GM21528 (cell line): Measurements from ENCODE around the gene SYT4.
"Not testable (repeated sequence)": the region's sequence is repeated elsewhere in the genome, so short reads cannot be mapped to it uniquely, and the experiment has no call there.

Experiments
- ATAC-seq: cut with Tn5 transposase; IDR thresholded peaks from one replicate; pipeline ENCODE4 v1.9.1; 2021; ENCODE audit warnings: mild to moderate bottlenecking, moderate library complexity; ENCODE audit not compliant: unreplicated experiment, low FRiP score

Gene SYT4, protein sequence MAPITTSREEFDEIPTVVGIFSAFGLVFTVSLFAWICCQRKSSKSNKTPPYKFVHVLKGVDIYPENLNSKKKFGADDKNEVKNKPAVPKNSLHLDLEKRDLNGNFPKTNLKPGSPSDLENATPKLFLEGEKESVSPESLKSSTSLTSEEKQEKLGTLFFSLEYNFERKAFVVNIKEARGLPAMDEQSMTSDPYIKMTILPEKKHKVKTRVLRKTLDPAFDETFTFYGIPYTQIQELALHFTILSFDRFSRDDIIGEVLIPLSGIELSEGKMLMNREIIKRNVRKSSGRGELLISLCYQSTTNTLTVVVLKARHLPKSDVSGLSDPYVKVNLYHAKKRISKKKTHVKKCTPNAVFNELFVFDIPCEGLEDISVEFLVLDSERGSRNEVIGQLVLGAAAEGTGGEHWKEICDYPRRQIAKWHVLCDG

DNA sequence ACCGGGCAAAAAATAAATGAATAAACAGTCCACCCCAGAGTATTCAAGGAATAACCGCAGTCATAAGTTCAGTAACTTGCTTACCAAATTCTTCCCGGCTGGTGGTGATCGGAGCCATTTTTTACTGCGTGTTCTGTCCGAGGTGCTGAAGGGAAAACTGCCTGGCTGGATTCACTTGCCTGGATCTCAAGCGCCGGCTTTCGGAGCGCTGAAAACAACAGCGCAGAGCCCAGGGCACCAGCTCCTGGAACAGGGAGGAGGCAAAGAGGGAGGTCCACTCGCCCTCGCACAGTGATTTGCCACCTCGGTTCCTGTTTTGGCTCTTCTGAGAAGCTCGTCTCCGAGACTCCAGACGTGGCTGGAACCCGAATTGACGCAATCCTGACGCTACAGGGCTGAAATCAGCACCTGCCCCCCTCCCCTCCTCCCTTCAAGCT lies at the start of gene SYT4:
SYT4 (minus strand) TSS at position 327 of the 437 bp plus-strand sequence; CDS start at position 118, 209 bp downstream.
- ATAC-seq: no peak

DNA sequence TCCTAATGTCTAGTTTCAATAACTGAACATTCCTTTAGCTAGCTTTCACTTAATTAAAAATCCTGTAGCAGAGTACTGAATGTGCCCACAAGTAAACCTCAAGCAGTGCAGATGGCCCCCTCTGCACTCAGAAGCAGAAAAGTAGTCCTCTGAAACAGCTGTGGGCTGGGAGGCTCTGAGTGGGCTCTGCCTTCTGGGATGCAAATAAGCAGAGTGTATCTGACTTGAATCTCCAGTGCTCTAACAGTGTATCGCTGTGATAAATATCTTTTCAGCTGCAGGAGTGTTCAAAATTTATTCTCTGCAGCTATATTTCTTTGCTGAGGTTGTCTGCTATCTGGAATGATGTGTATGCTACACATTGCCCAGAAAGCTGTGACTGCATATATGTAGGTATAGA lies 44.8 kb upstream of the SYT4 start:
- no peak for ATAC-seq

DNA sequence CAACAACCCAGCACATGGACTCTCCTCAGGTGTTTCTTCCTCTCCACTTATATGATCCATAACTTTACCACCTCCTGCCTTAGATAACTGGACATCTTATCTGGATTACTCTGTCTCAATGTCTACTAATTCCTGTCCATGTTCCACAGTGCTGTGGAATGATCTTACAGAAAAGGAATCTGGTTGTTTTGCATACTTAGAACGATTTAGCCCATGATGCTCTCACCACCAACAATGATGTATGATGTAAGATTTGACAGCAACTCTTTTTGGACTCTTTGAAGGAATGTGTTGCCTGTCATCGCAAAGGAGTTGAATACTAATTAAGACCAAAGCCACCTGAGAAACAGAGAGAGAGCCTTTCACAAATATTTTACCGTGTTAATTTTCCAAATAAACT lies 37.7 kb upstream of the SYT4 start:
- ATAC-seq: no peak

DNA sequence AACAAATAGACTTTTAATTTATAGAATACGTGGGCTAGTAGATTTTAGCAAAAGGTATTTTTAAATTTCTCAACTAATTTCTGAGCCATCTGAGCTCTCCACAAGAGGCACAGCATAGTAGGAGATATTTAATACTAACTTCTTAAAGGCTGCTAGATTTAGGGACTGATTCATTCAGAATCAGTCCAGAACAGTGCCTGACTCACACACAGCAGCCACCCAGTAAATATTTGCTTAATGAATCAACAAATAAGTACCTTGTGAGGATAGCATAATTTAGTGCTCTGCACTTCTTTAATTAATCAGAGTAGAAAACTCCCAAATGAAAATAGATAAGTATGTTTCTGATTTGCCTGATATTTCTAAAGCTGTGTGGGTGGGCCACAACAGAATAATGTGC lies 35.6 kb upstream of the SYT4 start:
- ATAC-seq: no peak

DNA sequence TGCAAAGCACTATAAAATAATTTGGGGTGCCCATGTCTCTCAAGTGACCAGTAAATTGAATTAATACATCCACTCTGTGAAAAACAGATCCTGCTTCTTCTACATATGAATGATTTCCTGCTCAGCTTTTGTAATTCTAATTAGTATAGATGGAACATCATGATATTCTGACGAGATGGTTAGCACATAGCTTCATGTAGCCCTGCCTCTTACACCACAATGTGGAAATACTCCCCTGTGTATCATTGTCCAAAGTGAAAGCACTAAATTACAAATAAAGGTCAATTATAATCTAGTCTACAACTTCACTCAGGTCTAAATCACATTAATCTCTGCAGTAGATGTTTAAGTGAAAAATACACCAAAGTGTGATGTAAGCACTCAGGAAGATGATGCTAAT lies 32.9 kb upstream of the SYT4 start:
- ATAC-seq: no peak

DNA sequence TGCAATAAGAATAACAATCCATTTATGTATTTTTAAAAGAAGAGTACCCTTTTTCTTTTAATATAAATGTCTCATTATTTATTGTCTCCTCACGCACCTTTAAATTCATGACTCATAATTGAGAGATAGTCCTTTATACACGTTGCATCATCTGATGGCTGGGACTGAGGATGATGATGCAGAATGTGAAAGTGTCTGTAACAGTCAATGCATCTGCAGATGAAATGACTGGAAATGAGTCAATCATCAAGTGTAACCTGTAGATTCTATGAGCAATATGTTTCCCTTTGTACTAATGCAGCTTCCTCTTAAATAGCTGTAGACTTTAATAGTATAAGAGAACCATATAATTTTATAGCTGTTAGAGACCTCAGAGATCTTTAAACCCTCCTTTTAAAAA lies 26.1 kb upstream of the SYT4 start:
- ATAC-seq: no peak

DNA sequence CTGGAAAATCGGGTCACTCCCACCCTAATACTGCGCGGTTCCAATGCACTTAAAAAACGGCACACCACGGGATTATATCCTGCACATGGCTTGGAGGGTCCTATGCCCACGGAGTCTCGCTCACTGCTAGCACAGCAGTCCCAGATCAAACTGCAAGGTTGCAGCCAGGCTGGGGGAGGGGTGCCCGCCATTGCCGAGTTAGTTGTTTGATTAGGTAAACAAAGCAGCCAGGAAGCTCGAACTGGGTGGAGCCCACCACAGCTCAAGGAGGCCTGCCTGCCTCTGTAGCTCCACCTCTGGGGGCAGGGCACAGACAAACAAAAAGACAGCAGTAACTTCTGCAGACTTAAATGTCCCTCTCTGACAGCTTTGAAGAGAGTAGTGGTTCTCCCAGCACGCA lies 8.9 kb upstream of the SYT4 start:
- ATAC-seq: not testable (repeated sequence)

DNA sequence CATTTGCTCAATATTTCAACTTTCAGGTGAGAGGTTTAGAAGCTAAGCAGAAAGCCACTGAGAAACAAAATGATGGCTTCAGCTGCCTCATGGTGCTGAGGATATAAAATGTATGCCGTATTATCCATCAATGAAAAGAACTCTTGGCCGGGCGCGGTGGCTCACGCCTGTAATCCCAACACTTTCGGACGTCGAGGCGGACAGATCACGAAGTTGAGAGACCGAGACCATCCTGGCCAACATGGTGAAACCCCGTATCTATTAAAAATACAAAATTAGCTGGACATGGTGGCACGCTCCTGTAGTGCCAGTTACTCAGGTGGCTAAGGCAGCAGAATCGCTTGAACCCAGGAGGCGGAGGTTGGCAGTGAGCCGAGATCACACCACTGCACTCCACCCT lies 6.0 kb upstream of the SYT4 start:
- no peak for ATAC-seq

DNA sequence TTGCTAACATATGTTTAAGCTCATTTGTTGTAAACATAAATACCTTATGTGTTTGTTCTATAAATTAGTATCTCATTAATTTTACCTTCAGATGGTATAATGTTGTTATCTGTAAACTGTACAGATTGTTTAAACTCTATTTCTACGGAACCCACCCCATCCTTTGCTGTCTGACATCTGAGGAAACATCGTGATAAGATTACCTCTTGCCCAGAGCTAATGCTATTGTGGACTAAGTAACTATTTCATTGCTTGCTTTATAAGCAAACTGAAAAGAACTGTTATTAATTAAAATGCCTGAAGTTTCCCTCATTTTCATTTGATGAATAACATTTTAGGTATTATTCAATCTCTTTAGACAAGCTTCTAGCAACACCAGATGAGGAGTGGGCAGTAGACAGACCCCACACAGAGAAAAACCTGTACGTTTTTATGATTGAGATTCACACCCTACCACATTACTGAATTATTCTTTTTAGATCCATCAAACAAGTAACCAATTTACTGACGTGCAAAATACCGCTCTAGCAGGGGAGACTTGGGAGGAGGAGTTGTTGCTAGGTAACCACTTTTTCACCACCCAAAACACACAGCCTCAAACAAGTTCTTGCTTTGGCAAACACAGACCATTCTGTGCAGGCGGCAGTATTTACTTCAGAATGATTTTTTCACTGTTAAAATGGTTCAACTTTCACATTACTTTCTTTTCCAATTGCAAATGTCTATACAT lies 1.9 kb upstream of the SYT4 start:
- ATAC-seq: no peak

DNA sequence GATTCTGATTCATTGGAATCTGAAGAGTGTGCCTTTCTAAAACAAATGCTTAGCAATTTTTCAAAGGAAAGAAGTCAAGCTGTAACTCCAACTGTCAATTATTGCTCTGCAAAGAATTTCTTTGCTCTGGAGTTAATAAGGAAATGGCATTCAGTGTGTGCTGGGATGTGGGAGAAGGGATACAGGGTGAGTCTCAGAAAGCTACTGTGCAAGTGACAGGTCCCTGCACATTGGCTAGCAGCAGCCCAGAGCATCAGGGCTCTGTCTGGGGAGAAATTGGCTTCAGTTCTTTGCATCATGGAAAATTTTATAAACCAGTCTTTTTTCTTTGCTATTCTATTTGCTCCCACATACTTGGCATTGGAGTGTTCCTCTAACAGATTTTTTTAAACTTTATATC lies 1.1 kb upstream of the SYT4 start:
- ATAC-seq: no peak

DNA sequence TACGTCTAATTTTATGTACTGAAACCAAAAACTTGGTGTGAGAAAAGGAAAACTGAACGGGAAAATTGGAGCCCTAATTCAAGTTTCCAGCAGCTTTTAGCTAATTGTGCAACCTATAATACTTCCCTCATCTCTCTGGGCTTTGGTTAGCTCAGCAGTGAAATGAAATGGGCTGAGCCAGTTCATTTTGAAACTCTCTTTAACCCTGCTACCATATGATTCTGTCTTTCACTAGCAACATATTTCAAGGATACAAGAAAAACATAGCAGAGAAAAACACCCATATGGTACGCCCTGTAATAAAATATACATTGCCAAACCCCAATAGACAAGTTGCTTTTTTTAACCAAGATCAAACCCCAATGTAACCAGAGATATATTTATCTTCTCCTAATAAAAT lies 799 bp downstream of the SYT4 start:
- no peak for ATAC-seq

DNA sequence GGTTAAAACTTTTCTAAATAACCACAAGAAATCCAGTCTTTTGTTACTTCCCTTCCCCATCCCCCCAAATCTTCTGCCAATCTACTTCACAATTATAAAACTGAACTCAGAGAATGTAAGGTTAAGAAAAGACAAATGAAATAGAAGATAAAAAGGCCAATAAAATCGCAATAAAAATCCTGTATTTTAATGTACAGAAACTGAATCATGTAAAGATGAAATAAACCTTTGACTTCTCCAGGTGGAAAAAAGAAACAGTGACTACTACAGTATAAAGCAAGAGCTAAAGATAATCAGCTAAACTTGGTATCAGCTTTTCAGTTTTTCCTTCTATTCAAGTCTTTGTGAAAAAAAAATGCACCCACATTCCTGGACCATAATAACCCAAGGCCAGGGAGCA lies 1.7 kb downstream of the SYT4 start:
- no peak for ATAC-seq

DNA sequence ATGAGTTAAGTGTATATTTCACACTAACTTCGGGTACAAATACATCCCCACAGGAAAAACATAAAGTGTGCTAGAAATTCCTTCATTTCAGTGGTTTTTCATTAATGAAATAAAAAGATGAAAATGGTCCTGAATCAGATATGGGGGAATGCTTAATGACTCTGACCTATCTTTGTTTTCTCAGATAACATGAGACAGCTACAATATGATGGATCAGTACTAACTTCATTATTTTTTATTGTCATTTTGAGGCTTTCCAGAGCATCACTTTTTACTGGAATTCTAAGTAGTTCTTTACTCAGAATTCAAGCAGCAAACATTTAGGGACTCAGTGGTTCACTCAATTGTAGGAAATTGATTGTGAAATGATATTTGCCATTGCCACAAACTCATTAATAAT lies 2.8 kb downstream of the SYT4 start:
- no peak for ATAC-seq

DNA sequence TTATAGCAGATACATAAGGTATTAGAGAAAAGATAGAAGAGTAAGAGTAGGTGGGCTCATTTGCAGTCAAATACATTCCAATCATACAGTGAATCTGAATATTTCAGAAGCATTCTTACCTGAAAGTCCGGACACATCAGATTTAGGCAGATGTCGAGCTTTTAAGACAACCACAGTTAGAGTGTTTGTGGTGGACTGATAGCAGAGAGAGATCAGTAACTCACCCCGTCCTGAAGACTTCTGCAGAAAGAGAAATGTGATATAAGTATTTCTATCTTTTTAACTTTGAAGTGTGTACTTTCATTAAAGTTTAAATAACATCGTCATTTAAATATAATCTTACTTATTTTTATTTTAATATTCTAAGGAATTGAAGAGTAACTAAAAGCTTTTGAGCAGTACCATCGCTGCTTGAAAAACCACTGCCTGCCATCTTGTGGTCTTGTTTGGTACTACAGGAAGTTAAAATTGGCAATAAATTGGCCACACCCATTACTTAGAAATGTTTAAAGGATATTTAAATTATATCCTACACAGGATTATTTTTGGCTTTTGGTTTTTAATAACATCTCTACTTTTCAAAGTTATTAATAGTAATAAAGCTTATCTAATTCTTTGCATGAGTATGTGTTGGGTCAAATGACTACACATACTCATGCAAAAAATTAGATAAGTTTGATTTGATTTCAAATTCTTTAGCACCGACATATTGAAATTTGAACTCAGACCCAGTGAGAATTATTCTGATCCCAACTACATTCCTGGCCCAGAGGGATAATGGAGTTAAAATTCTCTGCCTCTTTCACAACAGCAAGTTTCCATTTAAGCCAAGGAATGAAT lies 5.5 kb downstream of the SYT4 start:
- ATAC-seq: peak; percentile 75

DNA sequence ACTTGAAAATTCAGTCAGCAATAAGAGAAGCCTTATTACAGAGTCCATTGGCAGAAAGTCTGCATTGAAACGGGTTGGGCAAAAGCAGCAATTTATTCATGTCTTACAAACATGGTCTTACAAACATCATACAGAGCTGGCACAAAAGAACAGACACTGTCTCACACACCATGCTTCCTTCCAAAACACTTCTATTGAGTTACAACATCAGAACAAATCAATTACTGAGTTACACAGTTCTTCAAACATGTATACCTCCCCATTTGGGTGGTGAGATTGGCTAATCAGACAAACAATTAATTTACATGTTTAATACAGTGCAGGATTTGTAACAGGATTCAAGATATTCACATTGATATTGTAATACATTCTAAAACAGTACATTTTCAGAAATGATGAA lies 9.5 kb downstream of the SYT4 start:
- ATAC-seq: no peak

DNA sequence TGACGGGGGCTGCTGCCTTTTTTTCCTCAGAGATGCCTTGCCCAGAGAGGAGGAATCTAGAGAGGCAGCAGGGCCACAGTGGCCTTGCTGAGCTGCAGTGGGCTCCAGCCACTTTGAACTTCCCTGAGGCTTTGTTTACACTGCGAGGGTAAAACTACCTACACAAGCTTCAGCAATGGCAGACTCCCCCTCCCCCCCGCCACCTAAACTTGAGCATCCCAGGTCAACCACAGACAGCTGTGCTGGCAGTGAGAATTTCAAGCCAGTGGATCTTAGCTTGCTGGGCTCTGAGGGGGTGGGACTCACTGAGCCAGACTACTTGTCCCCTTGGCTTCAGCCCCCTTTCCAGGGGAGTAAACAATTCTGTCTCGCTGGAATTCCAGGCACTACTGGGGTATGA lies 11.8 kb downstream of the SYT4 start:
- no peak for ATAC-seq

DNA sequence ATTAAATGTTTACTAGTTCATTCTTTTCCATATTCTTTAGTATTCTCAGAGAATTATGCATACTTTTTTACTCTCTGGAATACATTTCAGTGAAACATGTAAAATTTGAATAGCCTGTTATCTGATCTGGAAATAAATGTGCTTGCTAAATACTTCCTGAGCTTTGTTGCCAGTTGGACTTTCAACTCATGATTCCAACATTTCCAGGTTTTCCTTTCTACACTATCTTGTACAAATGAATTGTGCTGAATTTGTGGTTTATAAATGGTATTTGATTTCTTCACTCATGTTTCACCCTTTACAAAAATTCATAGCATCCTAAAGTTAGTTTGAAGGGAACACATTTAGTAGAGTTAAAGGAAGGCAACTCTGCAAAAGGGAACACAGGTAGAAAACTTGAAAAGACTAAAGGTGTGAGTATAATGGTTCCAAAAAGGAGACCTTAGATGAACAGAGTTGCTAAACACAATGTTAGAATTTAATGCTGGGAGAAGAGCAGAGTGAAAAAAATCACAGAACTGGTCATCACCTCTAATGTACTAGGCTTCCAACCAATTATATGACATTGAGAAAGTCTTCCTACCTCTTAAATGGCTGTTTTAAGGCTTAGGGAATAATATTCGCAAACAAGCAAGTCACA lies 28.6 kb downstream of the SYT4 start:
- ATAC-seq: no peak

DNA sequence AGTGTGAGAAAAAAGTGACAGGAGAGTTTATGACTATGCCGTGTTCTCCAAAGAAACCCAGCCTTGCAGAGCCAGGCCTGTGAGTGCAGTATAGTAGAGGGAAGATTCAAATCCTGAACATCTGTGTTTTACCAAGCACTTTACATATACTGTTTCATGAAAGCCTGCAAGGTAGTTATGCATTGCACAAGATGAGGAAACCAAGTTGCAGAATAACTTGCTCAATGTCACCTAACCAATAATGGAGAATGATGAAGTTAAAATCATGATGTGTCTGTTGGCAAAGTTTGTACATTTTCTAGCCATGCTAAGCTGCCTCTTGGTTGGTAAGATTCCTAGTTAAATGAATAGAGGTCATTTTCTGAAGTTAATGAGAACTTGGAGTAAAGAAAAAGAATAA lies 29.3 kb downstream of the SYT4 start:
- ATAC-seq: no peak

DNA sequence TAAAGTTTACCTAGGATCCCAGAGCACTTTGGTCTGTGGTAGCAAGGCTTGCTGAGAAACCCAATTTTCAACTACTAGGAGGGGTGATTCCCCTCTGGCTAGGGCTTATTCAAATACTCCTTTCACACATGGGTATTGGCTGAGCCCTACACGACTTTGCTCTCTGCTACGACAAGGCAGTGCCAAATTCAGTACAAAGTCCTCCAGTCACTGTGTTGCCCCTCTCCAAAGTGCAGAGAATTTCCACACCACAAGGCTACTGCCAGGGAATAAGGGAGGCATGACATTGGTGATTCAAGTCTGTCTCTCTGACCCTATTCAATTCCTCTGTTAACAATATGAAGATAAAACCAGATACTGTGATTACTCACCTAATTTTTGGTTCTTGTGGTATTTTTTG lies 38.9 kb downstream of the SYT4 start:
- ATAC-seq: no peak

DNA sequence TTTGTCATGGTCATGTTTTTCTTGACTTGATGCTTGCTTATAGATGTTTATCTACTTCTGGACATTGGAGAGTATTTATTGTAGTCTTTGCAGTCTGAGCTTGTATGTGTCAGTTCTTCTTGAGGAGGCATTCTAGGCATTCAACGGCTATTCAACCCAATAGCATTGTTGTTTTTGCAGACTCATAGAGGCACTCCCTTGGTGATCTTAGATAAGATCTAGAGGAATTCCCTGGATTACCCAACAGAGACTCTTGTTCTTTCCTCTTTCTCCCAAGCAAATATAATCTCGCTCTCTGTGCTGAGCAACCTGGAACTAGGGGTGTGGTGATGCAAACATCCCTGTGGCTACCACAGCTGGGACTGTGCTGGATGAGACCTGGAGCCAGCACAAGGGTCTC lies 40.4 kb downstream of the SYT4 start:
- no peak for ATAC-seq

DNA sequence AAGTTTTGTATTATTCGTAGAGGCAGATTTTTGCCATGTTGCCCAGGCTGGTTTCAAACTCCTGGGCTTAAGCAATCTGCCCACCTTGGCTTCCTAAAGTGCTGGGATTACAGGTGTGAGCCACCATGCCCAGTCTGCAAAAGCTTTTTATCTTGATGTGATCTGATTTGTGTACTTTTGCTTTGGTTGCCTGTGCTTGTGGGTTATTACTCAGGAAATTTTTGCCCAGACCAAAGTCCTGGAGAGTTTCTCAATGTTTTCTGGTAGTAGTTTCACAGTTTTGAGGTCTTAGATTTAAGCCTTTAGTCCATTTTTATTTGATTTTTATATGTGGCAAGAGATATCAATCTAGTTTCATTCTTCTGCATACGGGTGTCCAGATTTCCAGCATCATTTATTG lies 42.4 kb downstream of the SYT4 start:
- no peak for ATAC-seq
